Hepatocyte (in vitro differentiated cells): ENCODE measurements around the gene CEP89.

Experiments
- EZH2 ChIP-seq: fragments of 200-600 bp; sonication (generic); IDR thresholded peaks from 2 replicates; pipeline ENCODE4 v1.6.1; 2016; ENCODE audit warnings: antibody characterized with exemption, mild to moderate bottlenecking, borderline replicate concordance
- EZH2phosphoT487 ChIP-seq: fragments of 200-600 bp; sonication (generic); IDR thresholded peaks from one replicate; pipeline ENCODE4 v1.6.1; 2018; ENCODE audit warnings: antibody characterized with exemption, mild to moderate bottlenecking, low read depth, moderate library complexity; ENCODE audit not compliant: unreplicated experiment, severe bottlenecking

- TF ChIP-seq EZH2phosphoT487 (no peak), EZH2 (no peak)
These were observed 142.3 kb downstream of the CEP89 start for GRCh38 chr19:32829345-32829896.
